HCT116 (cell line): ENCODE data around the gene IGSF23. TPM values are rescaled to one million over a fixed set of nuclear protein-coding genes. Genes with fewer than 3 reads are reported as not detected.

Experiments used
- ATAC-seq: fragments of 200-7000 bp; cut with Tn5 transposase; 2 replicates; pipeline ENCODE4 v1.9.1; 2020; ENCODE audit warnings: mild to moderate bottlenecking, moderate library complexity
- BruUV-seq: library from RNA; stranded (reverse); fragments of 400-500 nt; replicated peaks from 2 replicates; lab custom pipeline; 2021; lab: Mats Ljungman, UMichigan
- CTCF ChIA-PET: fragments of 300-600 bp; sonication (Branson Sonifier 250); formaldehyde crosslinking; loops from one replicate; lab custom pipeline; 2021; ENCODE audit warnings: antibody characterized with exemption; lab: Charles Lee
- POLR2A ChIA-PET: fragments of 300-600, 350-600 bp; sonication (Branson Sonifier 250); formaldehyde crosslinking; loops from one replicate; lab custom pipeline; 2021; ENCODE audit warnings: antibody characterized with exemption; lab: Charles Lee
- RAD21 ChIA-PET, 2 experiments: fragments of 300-600 bp; sonication (Branson Sonifier 250); formaldehyde crosslinking; loops; one replicate each; lab custom pipeline; 2023; ENCODE audit warnings: low total read pairs in 2 of 2; ENCODE audit not compliant: uncharacterized antibody in 2 of 2, unreplicated experiment in 2 of 2, low non-redundant PET in 1 of 2; lab: Charles Lee
- DNase-seq: peaks from one replicate; pipeline ENCODE4 v3.0.0-alpha.2; 2010; ENCODE audit warnings: low read depth, low spot score
- H2AFZ ChIP-seq: fragments of 200-600 bp; shearing (Covaris generic), sonication (generic); 2 replicates; pipeline ENCODE4 v1.6.1; 2017; ENCODE audit warnings: low read depth, mixed run types, mixed read lengths, antibody characterized with exemption, low read length; ENCODE audit not compliant: poor library complexity, severe bottlenecking
- H3K27ac ChIP-seq: 2 replicates; pipeline ENCODE4 v1.5.1; 2012; ENCODE audit warnings: low read depth, low read length
- H3K27me3 ChIP-seq: fragments of 200-600 bp; sonication (generic); 2 replicates; pipeline ENCODE4 v1.6.1; 2016; ENCODE audit warnings: mixed run types, low read length, mixed read lengths; ENCODE audit not compliant: insufficient read depth
- H3K36me3 ChIP-seq, 2 experiments: fragments of 200-500 bp in 1 of 2; fragments of 200-600 bp in 1 of 2; sonication (Bioruptor generic) in 1 of 2; sonication (generic) in 1 of 2; 2 replicates each; pipeline versions ENCODE4 v1.5.1 to v1.6.1; 2014 to 2016; ENCODE audit warnings: low read length in 2 of 2, inconsistent platforms in 1 of 2, mixed read lengths in 1 of 2, mixed run types in 1 of 2; ENCODE audit not compliant: insufficient read depth in 2 of 2, control insufficient read depth in 1 of 2
- H3K4me1 ChIP-seq, 2 experiments: fragments of 200-600 bp in 1 of 2; sonication (generic) in 1 of 2; 2 replicates each; pipeline versions ENCODE4 v1.5.1 to v1.6.1; 2012 to 2017; ENCODE audit warnings: low read length in 2 of 2, inconsistent platforms in 1 of 2, mild to moderate bottlenecking in 1 of 2, mixed read lengths in 1 of 2, mixed run types in 1 of 2, moderate library complexity in 1 of 2; ENCODE audit not compliant: insufficient read depth in 2 of 2, control insufficient read depth in 1 of 2
- H3K4me2 ChIP-seq: fragments of 200-600 bp; sonication (generic); 2 replicates; pipeline ENCODE4 v1.6.1; 2017; ENCODE audit warnings: mixed run types, low read length, mixed read lengths
- H3K4me3 ChIP-seq, 2 experiments: fragments of 200-600 bp in 1 of 2; sonication (generic) in 1 of 2; replicated peaks in 1 of 2; 2 replicates each; pipeline ENCODE4 v1.5.1; 2011 to 2016; ENCODE audit warnings: low read length in 2 of 2, control low read depth in 1 of 2, low read depth in 1 of 2, mild to moderate bottlenecking in 1 of 2, mixed read lengths in 1 of 2, mixed run types in 1 of 2
- H3K79me2 ChIP-seq: fragments of 200-600 bp; sonication (generic); 2 replicates; pipeline ENCODE4 v1.6.1; 2017; ENCODE audit warnings: mild to moderate bottlenecking, mixed run types, low read length, moderate library complexity, mixed read lengths; ENCODE audit not compliant: insufficient read depth
- H3K9ac ChIP-seq: fragments of 200-600 bp; sonication (generic); 2 replicates; pipeline ENCODE4 v1.6.1; 2016; ENCODE audit warnings: low read length, mixed read lengths
- H3K9me2 ChIP-seq: fragments of 200-600 bp; sonication (generic), shearing (Covaris generic); 2 replicates; pipeline ENCODE4 v1.6.1; 2017; ENCODE audit warnings: mixed run types, mild to moderate bottlenecking, moderate library complexity; ENCODE audit not compliant: insufficient read depth
- H3K9me3 ChIP-seq, 2 experiments: fragments of 200-500 bp in 1 of 2; fragments of 200-600 bp in 1 of 2; sonication (Bioruptor generic) in 1 of 2; sonication (generic) in 1 of 2; 2 replicates each; pipeline ENCODE4 v1.6.1; 2014 to 2017; ENCODE audit warnings: low read length in 2 of 2, mixed read lengths in 2 of 2, inconsistent platforms in 1 of 2, low read depth in 1 of 2, mild to moderate bottlenecking in 1 of 2, mixed run types in 1 of 2, moderate library complexity in 1 of 2; ENCODE audit not compliant: control insufficient read depth in 1 of 2, insufficient read depth in 1 of 2
- H4K20me1 ChIP-seq: fragments of 200-600 bp; sonication (generic), shearing (Covaris generic); 2 replicates; pipeline ENCODE4 v1.6.1; 2017; ENCODE audit warnings: mixed run types, mild to moderate bottlenecking, moderate library complexity; ENCODE audit not compliant: insufficient read depth
- EZH2 ChIP-seq: fragments of 200-600 bp; sonication (generic); IDR thresholded peaks from 2 replicates; pipeline ENCODE4 v1.6.1; 2017; ENCODE audit warnings: antibody characterized with exemption, mixed run types
- EZH2phosphoT487 ChIP-seq: fragments of 200-600 bp; IDR thresholded peaks from 2 replicates; pipeline ENCODE4 v1.6.1; 2018; ENCODE audit warnings: antibody characterized with exemption, borderline replicate concordance
- FOSL1 ChIP-seq: IDR thresholded peaks from 2 replicates; pipeline ENCODE4 v1.6.1; 2012; ENCODE audit warnings: low read depth
- ZNF274 ChIP-seq: fragments of 200-500 bp; sonication (Bioruptor generic); IDR thresholded peaks from 2 replicates; pipeline ENCODE4 v1.6.1; 2014; ENCODE audit warnings: mild to moderate bottlenecking, low read depth, low read length, inconsistent platforms
- intact Hi-C: fragments of 100-400 bp; cut with micrococcal nuclease; formaldehyde crosslinking; loops from 2 replicates; pipeline ENCODE4 v1.10.0; 2022
- total RNA-seq: library from RNA; stranded (reverse); gene quantifications from one replicate; pipeline ENCODE4 v1.2.1, GENCODE V29; 2021; ENCODE audit not compliant: unreplicated experiment
- TF ChIP-seq, protein P1 (sequence below): IDR thresholded peaks from 2 replicates; pipeline ENCODE4 v1.6.1; 2012
- TF ChIP-seq, protein P2 (sequence below): IDR thresholded peaks from 2 replicates; pipeline ENCODE4 v1.6.1; 2012; ENCODE audit warnings: low read depth

Gene IGSF23
- total RNA-seq, 1 experiment from 2014 or later = not detected

DNA sequence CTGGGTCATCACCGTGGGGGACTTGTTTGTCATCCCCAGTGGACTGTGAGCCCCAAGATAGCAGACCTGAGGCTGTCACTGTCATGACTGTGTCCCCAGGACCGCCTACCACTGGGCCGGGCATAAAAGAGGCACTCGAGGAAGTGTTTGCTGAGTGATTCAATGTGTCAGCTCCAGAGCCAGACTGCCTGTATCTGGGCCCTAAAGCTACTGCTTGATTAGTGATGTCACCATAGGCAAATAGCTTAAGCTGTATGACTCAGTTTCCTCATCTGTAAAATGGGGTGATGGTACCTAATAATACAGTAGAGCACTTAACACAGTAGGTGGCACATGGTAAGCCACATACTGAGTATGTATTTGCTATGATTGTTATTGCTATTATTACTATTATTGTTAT is 46.7 kb downstream of the IGSF23 start (continued):
- TF ChIP-seq, protein P1, sequence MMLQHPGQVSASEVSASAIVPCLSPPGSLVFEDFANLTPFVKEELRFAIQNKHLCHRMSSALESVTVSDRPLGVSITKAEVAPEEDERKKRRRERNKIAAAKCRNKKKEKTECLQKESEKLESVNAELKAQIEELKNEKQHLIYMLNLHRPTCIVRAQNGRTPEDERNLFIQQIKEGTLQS = no peak

DNA sequence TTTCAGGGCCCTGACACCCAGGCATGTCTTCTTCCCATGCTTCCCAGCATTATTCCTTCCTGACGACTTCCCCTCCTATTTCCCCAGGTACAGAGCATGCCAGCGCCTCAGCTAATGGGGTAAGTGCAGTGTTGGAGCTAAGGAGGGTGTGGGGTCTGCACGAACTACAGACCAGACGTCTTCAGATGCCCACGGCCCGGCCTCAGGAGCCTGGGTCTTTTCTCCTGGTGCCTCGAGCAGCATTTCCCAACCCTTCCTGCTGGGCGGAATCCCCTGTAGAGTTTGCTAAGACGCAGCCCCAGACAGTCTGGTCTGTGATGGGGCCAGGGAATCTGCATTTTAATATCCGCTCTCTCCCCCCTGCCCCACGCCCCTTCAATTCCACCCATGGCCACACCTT is 47.8 kb downstream of the IGSF23 start:
- Histone ChIP-seq H4K20me1 (no peaks in the 10 kb centered on the region), H3K27ac (no peak overlapping the region), H3K4me3 (no peak overlapping the region), H3K27me3 (no peaks in the 10 kb centered on the region), H3K9me2 (no peaks in the 10 kb centered on the region), H3K79me2 (peaks cover 12% of the 10 kb centered on the region; the same call in 1 of the 2 replicates), H3K9ac (no peak overlapping the region), H3K36me3 (peaks cover 35 to 63% of the 10 kb centered on the region in 2 experiments), H2AFZ (no peak overlapping the region), H3K4me2 (no peak overlapping the region), H3K9me3 (no peaks in the 10 kb centered on the region), H3K4me1 (peaks cover 0 to 6% of the 10 kb centered on the region in 2 experiments; a peak in 1 of 4 replicates)
- DNase-seq (no peak), ATAC-seq (no peak)
- intact Hi-C loops = no loop called here
- ChIA-PET CTCF (no interaction called here), POLR2A (no interaction called here), RAD21 (no interaction called here)
- no TSS peak for BruUV-seq
- TF ChIP-seq, protein P2, sequence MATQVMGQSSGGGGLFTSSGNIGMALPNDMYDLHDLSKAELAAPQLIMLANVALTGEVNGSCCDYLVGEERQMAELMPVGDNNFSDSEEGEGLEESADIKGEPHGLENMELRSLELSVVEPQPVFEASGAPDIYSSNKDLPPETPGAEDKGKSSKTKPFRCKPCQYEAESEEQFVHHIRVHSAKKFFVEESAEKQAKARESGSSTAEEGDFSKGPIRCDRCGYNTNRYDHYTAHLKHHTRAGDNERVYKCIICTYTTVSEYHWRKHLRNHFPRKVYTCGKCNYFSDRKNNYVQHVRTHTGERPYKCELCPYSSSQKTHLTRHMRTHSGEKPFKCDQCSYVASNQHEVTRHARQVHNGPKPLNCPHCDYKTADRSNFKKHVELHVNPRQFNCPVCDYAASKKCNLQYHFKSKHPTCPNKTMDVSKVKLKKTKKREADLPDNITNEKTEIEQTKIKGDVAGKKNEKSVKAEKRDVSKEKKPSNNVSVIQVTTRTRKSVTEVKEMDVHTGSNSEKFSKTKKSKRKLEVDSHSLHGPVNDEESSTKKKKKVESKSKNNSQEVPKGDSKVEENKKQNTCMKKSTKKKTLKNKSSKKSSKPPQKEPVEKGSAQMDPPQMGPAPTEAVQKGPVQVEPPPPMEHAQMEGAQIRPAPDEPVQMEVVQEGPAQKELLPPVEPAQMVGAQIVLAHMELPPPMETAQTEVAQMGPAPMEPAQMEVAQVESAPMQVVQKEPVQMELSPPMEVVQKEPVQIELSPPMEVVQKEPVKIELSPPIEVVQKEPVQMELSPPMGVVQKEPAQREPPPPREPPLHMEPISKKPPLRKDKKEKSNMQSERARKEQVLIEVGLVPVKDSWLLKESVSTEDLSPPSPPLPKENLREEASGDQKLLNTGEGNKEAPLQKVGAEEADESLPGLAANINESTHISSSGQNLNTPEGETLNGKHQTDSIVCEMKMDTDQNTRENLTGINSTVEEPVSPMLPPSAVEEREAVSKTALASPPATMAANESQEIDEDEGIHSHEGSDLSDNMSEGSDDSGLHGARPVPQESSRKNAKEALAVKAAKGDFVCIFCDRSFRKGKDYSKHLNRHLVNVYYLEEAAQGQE = no peak
- no peak for TF ChIP-seq FOSL1
- no peak for TF ChIP-seq EZH2phosphoT487
- TF ChIP-seq EZH2 = no peak
- no peak for TF ChIP-seq ZNF274
